SU-DHL-6 (cell line): ENCODE data around the gene ELMO1.

Experiments used
- H2AFZ ChIP-seq: fragments of 200-600 bp; sonication (generic); 2 replicates; pipeline ENCODE4 v1.6.1; 2014; ENCODE audit warnings: low read depth, mild to moderate bottlenecking, moderate library complexity, mixed read lengths, antibody characterized with exemption, low read length; ENCODE audit not compliant: severe bottlenecking
- H3F3A ChIP-seq: fragments of 200-600 bp; shearing (Covaris generic); 2 replicates; pipeline ENCODE4 v1.6.0; 2016; ENCODE audit warnings: antibody characterized with exemption, mild to moderate bottlenecking; ENCODE audit not compliant: insufficient read depth
- H3K27ac ChIP-seq: fragments of 200-600 bp; sonication (generic); 2 replicates; pipeline ENCODE4 v1.5.1; 2016; ENCODE audit warnings: low read depth, mild to moderate bottlenecking, low read length, moderate library complexity, mixed read lengths
- H3K27me3 ChIP-seq: fragments of 200-600 bp; sonication (generic), shearing (Covaris generic); 2 replicates; pipeline ENCODE4 v1.6.0; 2014; ENCODE audit warnings: mild to moderate bottlenecking, low read length
- H3K36me3 ChIP-seq: fragments of 200-600 bp; sonication (generic); 2 replicates; pipeline ENCODE4 v1.6.1; 2014; ENCODE audit warnings: mild to moderate bottlenecking, low read length, mixed read lengths
- H3K4me2 ChIP-seq: fragments of 300-600, 200-600 bp; shearing (Covaris generic), sonication (generic); 2 replicates; pipeline ENCODE4 v1.6.0; 2014; ENCODE audit warnings: low read length, low read depth, mild to moderate bottlenecking; ENCODE audit not compliant: poor library complexity, severe bottlenecking
- H3K4me3 ChIP-seq: fragments of 200-600 bp; sonication (generic); 2 replicates; pipeline ENCODE4 v1.5.1; 2014; ENCODE audit warnings: antibody characterized with exemption, low read length, mild to moderate bottlenecking, mixed read lengths; ENCODE audit not compliant: insufficient read depth, poor library complexity, severe bottlenecking
- H3K79me2 ChIP-seq: fragments of 200-600 bp; sonication (generic); 2 replicates; pipeline ENCODE4 v1.6.1; 2014; ENCODE audit warnings: mild to moderate bottlenecking, low read length, moderate library complexity; ENCODE audit not compliant: insufficient read depth
- H3K9ac ChIP-seq: fragments of 200-600 bp; sonication (generic); 2 replicates; pipeline ENCODE4 v1.7.0; 2014; ENCODE audit warnings: mild to moderate bottlenecking, low read length
- H3K9me2 ChIP-seq: fragments of 200-600 bp; sonication (generic); replicated peaks from 2 replicates; pipeline ENCODE4 v1.6.1; 2014; ENCODE audit warnings: low read length; ENCODE audit not compliant: insufficient read depth
- H3K9me3 ChIP-seq: fragments of 200-600 bp; sonication (generic); 2 replicates; pipeline ENCODE4 v1.6.1; 2014; ENCODE audit warnings: low read length, mixed read lengths; ENCODE audit not compliant: insufficient read depth
- H4K20me1 ChIP-seq: fragments of 200-600 bp; sonication (generic); 2 replicates; pipeline ENCODE4 v1.6.1; 2014; ENCODE audit warnings: low read depth, mild to moderate bottlenecking, antibody characterized with exemption, low read length, moderate library complexity, mixed read lengths
- EZH2phosphoT487 ChIP-seq: fragments of 200-600 bp; sonication (generic), shearing (Covaris generic); conservative IDR thresholded peaks from 2 replicates; pipeline ENCODE4 v1.6.1; 2018; ENCODE audit warnings: mild to moderate bottlenecking, antibody characterized with exemption, low read length, moderate library complexity, mixed read lengths
- TF ChIP-seq, protein P1 (sequence below): fragments of 200-600 bp; sonication (generic); IDR thresholded peaks from one replicate; pipeline ENCODE4 v1.5.1; 2017; ENCODE audit warnings: antibody characterized with exemption, mild to moderate bottlenecking, low read length, moderate library complexity; ENCODE audit not compliant: insufficient read depth, poor library complexity, severe bottlenecking

Gene ELMO1

DNA sequence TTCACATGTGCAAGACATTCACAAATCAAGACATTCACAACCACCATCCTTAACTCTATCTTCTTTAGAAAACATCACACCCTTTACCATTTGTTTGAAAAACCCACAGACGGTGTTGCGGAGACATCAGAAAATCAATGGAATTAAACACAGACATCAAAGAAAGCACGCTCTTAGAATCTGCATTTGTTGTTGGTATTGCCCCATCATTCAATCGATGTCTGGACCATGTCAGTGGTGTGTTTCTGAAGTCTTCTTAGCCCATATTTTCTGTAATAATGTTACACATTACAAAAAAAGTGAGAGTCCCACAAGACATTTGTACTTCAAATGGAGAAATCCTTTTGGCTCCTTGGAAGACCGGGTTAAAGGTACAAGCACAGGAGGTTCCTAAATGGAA lies 550.5 kb downstream of the ELMO1 start:
- Histone ChIP-seq H4K20me1 (no peaks in the 10 kb centered on the region), H2AFZ (no peak overlapping the region), H3K4me2 (no peak overlapping the region), H3K4me3 (no peak overlapping the region), H3K79me2 (no peaks in the 10 kb centered on the region), H3K27ac (no peak overlapping the region), H3K9ac (no peak overlapping the region), H3K36me3 (no peaks in the 10 kb centered on the region), H3F3A (no peaks in the 10 kb centered on the region), H3K9me3 (no peaks in the 10 kb centered on the region), H3K27me3 (no peaks in the 10 kb centered on the region), H3K9me2 (no peaks in the 10 kb centered on the region)
- TF ChIP-seq, protein P1, sequence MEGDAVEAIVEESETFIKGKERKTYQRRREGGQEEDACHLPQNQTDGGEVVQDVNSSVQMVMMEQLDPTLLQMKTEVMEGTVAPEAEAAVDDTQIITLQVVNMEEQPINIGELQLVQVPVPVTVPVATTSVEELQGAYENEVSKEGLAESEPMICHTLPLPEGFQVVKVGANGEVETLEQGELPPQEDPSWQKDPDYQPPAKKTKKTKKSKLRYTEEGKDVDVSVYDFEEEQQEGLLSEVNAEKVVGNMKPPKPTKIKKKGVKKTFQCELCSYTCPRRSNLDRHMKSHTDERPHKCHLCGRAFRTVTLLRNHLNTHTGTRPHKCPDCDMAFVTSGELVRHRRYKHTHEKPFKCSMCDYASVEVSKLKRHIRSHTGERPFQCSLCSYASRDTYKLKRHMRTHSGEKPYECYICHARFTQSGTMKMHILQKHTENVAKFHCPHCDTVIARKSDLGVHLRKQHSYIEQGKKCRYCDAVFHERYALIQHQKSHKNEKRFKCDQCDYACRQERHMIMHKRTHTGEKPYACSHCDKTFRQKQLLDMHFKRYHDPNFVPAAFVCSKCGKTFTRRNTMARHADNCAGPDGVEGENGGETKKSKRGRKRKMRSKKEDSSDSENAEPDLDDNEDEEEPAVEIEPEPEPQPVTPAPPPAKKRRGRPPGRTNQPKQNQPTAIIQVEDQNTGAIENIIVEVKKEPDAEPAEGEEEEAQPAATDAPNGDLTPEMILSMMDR: no peak
- no peak for TF ChIP-seq EZH2phosphoT487

- Histone ChIP-seq H3K4me2 (no peak overlapping the region), H3K4me3 (no peak overlapping the region)
- no peak for TF ChIP-seq EZH2phosphoT487
- TF ChIP-seq, protein P1: no peak
Measured at GRCh38 chr7:36896956-36897590, 551.6 kb downstream of the ELMO1 start.

DNA sequence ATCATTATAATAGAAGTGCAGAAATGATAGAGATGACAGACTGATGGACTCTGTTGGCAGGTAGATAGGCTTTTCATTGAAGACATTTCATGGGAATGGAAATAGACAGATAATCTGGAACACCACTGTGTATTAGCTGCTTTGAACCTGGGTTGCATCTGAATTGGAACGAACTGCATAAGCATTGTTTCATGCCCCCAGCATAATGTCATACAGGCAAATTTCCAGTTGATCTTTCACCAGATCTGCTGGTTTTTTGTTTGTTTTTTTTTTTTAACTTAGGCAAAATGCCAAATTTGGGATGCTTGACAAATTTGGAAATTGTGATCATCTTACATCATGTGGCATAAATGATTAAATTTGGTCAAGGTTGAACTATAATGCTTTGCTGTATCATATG lies 552.2 kb downstream of the ELMO1 start:
- H3K9me3 ChIP-seq: no peaks in the 10 kb centered on the region
- no peaks in the 10 kb centered on the region for H4K20me1 ChIP-seq
- no peak overlapping the region for H2AFZ ChIP-seq
- H3K79me2 ChIP-seq: no peaks in the 10 kb centered on the region
- no peaks in the 10 kb centered on the region for H3F3A ChIP-seq
- no peak overlapping the region for H3K4me2 ChIP-seq
- H3K27ac ChIP-seq: no peak overlapping the region
- no peaks in the 10 kb centered on the region for H3K36me3 ChIP-seq
- no peak overlapping the region for H3K4me3 ChIP-seq
- H3K9me2 ChIP-seq: no peaks in the 10 kb centered on the region
- TF ChIP-seq, protein P1: no peak
- TF ChIP-seq EZH2phosphoT487: no peak
- H3K9ac ChIP-seq: no peak overlapping the region
- H3K27me3 ChIP-seq: no peaks in the 10 kb centered on the region

More at GRCh38 chr7:36896956-36897590, 551.6 kb downstream of the ELMO1 start:
- Histone ChIP-seq H4K20me1 (no peaks in the 10 kb centered on the region), H3K9me2 (no peaks in the 10 kb centered on the region), H3K27ac (no peak overlapping the region), H3K79me2 (no peaks in the 10 kb centered on the region), H3K9me3 (no peaks in the 10 kb centered on the region), H3K27me3 (no peaks in the 10 kb centered on the region), H3F3A (no peaks in the 10 kb centered on the region), H2AFZ (no peak overlapping the region), H3K36me3 (no peaks in the 10 kb centered on the region), H3K9ac (no peak overlapping the region)
